NCI-H510A (cell line): ENCODE results near the gene GTF3C1.
"Not testable (repeated sequence)": the region's sequence is repeated elsewhere in the genome, so short reads cannot be mapped to it uniquely, and the experiment has no call there.

ENCODE experiments used
- DNase-seq: peaks from one replicate; lab custom pipeline; 2025; lab: John Stamatoyannopoulos, UW

GTF3C1 gene

DNA sequence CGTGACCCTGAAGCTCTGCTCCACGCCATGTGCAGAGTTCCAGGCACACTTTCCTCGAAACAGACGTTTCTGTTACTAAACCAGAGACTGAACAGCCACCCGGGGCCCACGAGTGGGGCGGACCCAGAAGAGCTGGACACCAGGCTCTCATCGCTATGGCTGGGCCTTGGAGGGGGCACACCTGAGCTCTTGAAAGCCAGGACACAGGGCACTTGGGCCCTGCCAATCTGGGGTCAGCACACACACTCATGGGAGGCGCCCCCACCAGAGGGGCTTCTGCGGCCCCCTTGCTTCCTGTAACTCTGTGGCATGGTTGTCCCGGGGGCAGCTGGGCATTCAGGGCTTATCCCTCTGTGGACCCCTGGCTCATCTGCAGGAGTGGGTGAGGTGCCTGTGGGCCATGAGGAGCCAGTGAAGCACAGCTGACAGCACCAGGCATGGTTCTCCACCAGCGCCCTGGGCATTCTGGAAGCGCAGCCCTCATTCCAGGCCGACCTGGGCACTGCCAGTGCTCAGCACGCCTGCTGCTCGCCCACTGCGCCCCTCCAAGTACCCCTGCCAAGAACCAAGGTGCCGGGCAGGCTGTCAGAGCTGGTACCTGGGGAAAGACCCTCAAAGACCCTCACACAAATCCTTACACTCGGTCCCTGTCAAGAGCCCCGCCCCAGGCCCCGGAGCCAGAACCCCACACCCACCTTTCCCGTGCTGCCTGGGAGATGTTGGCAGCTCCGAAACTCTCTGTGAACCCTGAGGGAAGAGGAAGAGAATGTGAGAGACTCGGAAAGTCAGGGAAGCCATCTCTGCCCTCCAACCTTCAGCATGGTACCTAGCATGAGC lies 86.6 kb downstream of the GTF3C1 start:
- DNase-seq, result no peak

DNA sequence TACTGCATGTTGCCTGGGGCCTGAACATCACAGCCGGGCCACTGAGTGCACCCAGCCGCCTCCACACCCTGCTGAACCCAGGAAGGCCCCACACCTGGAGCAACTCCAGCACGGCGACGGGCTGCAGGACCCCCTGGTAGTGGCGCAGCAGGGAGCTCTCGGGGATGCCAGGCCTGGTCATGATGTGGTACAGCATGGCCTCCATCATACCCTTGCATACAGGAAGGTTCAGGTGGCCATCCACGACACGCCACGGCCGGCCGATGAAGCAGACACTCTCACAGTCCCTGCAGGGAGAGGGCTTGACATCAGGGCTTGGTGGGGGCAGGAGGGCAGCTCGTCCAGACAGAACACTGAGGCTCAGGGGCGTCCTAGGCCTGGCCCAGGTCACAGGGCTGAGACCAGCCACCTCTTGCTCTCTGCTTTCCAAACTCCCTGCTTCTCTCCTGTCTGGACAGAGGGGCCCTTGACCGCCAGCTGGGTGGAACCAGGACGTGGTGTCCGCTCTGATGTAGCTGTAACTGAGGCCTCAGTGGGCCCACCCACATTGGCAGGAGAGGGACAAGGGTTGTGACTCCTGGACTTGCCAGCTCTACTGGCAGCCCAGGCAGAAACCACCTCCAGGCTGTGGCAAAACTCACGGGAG lies 87.4 kb downstream of the GTF3C1 start:
- DNase-seq, result no peak

DNA sequence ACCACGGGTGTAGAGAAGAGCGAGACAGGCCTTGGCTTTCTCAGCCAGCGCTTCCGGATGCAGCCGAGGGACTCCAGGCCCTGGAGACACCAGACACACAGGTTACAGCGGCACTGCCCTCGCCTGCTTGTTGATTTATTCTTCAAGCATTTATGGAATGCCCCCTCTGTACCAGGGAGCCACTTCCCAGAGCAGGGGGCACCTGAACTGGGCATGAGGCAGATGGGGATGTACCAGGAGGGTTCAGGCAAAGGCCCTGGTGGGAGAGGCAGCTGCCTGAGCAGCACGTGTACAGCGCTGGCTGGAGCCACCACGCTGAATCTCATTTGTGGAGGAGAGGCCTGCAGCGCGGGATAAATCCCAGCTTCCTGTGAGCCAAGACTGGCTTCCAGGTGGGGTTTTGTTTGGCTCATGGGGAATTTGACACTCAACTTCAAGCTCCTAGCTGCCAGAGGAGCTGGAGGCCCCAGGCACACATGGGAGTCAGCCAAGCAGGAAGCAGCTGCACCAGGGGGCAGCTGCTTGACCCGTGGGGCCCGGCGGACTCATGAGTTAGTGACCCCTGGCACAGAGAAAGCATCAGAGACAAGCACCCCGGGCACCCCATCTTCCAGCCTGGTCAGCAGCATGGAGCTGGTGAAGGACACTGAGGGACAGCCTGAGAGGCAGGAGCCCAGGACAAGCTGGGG lies 88.1 kb downstream of the GTF3C1 start:
- peak; percentile 78 for DNase-seq

DNA sequence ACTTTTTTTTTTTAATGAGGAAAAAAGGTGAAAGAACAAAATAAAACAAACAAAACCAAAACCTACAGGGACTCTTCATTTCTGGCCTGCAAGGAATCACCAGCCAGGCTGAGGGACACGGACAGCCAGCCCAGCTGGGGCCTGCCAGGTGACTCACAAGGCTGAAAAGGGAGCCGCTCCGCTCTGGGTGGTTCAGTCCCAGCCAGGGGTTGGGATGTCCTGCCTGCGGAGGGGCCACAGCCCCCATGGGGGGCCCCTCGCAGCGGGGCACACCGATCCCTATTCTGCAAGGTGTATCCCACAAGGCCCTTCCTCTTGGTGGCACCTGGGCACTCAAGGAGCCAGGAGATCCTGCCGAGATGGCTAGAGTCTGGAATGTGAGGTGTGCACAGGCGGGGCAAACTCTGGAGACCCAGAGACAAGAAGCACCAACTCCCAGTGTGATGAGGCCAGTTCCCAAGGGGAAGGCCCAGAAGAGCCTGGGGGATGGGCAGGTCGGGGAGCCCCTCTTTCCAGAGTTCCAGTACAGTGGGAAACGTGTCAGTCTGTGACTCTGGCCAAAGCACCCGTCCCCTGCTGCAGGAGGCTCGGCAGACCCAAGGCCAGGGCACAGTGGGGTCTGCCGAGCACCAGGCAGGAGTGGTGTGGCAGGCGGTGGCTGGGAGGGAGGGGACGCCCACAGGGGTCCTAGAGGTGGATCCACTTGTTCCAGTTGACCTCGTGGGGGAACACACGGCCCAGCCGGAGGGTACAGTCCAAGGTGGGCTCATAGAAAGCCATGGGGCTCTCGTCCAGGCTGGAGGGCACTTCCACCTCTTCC lies 88.8 kb downstream of the GTF3C1 start:
- DNase-seq, result no peak

DNA sequence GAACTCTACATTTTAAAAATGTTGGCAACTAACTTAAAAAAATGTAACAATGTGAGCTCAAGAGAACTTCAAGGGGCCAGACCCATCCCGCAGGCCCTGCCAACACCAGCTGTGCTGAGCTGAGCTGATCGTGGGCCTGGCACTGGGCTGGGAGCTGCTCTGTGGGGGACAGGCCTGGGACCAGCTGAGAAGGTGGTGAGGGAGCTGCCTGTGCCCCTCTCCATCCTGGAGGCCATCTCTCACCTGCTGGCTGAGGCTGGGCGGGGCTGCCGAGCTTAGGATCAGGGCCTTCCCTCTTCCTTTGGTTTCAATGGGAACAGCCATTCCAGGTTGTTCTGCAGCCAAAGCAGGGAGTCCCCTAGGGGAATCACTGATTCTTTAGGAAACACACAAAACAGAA lies 89.5 kb downstream of the GTF3C1 start:
- DNase-seq, result no peak

DNA sequence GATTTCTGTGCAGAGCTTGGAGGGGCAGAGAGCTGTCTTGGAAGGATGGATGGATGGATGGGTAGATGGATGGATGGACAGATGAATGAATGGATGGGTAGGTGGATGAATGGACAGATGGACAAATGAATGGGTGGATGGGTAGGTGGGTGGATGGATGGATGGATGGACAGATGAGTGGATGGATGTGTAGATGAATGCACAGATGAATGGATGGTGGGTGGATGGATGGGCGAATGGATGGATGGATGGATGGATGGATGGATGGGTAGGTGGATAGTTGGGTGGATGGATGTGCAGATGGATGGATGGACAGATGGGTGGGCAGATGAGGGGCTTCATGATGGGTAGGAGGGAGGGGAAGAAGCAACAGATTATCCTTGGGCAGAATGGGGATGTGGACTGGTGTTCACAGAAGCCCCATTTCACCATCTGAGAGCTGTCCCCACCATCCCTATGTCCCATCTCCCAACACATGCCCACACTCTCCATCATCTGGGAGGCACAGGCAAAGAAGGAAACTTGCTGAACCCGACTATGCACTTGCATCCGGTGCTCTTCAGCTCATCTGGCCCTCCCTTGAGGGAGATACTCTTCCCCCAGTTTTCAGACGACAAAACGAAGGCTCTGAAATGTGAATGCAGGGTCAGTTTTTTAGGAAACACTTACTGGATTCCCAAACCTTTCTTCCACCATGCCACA lies 90.6 kb downstream of the GTF3C1 start:
- no peak for DNase-seq

DNA sequence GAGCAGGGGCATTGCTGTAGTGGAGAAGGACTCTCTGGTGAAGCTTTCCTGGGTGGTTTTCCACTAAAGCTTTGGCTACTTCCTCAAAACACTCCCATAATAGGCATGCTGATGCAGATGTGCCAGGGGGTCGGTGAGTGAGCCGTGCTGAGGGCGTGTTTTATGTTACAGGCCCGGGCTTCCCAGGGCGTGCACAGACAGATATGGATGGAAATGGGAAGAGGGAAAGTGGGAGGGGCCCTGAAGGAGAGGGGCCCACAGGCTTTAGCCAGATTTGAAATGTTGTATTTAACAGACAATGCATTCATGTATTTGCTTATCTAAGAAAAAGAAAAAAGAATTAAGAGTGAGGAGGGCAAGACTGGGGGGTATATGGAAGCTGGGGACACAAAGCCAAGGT lies 91.5 kb downstream of the GTF3C1 start:
- DNase-seq, result no peak

DNA sequence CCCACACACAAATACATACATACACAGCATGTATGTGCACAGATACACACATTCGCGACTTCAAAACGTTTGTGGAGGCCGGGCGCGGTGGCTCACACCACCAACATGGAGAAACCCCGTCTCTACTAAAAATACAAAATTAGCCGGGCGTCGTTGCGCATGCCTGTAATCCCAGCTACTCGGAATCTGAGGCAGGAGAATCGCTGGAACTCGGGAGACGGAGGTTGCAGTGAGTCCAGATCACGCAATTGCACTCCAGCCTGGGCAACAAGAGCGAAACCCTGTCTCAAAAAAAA lies 92.2 kb downstream of the GTF3C1 start:
- DNase-seq, result not testable (repeated sequence)

DNA sequence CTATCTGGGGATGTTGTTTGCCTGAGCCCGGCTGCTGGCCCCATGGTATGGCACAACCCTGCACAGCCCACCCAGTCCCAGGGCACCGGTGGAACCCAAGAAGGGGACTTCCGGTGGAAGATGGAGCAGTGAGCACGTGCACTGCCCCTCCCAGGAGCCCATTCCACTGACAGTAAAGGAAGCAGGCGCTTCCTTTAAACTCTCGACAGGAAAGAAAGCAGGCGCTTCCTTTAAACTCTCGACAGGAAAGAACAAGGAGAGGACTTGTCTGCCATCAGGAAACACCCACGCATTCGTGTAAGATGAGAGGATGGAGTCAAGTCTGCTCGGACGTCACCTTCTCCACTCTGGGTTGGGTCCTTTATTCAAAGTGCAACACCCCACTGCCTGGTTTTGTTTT lies 94.0 kb downstream of the GTF3C1 start:
- DNase-seq, result no peak

DNA sequence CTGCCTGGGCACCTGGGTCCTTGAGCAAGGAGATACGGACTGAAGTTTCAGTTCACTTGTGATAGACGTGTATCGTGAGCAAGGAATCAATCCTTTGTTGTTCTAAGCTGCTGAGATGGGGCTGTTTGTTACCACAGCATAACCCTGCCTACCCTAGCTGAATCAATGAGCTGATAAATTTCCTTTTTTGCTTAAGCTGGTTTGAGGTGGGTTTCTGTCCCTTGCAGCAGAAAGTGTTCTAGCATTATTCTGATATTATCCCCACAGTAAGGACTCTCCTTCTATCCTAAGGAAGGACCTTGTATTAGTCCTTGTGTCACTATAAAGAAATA lies 96.3 kb downstream of the GTF3C1 start:
- DNase-seq, result no peak

DNA sequence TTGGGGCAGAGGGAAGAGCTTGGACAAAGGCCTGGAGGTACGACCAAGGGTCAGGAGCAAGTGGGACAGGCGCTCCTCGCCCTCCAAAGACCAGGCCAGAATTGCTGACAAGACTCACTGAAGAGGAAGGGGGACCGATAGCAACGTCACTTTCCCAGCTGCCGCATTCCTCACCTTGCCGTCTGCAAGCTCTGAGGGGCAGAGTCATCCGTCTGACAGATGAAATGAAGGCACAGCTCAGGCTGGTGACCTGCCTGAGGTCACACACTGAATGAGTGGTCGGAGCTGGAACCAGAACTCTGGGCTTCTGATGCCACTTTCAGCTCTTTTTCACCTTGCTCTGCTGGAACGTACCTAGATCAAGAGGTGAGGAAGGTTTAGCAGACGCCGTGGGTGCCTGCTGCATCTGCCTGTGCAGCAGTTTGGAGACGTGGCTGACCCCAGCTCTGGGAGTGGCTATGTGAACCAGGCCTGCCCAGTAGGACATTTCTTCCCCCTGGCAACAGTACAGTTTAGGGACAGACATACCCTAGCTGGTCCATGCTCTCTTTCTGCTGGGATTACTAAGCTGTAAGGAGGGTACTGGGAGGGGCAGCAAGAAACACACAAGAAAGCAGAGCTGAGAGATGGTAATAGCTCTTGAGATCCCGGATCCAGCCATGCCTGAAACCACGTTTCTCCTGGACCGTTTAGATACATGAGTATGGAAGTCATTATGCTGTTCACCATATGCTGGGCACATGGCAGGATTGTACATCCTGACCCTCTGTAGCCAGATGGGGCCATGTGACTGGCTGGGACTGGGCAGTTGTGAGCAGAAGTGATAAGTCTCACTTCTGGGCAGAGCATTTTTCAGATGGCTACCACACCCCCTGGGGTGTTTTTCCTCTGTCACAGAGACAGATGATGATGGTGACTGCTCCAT lies 96.9 kb downstream of the GTF3C1 start:
- no peak for DNase-seq

DNA sequence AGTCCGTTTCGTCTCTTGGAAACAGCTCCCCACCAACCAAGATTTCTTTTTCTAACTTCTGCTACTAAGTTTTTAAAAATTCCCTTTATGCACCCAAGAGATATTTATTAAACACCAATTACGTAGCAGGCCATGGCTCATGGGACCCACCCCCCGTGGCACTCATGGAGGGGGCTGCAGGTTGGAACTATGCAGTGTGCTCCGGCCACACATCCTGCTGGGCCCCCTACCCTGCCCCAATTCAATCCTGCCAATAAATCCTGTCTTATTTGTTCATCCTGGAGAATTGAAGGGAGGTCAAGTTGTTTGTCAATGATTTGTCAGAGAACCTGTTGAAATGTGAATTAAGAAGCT lies 99.5 kb downstream of the GTF3C1 start:
- DNase-seq, result no peak

DNA sequence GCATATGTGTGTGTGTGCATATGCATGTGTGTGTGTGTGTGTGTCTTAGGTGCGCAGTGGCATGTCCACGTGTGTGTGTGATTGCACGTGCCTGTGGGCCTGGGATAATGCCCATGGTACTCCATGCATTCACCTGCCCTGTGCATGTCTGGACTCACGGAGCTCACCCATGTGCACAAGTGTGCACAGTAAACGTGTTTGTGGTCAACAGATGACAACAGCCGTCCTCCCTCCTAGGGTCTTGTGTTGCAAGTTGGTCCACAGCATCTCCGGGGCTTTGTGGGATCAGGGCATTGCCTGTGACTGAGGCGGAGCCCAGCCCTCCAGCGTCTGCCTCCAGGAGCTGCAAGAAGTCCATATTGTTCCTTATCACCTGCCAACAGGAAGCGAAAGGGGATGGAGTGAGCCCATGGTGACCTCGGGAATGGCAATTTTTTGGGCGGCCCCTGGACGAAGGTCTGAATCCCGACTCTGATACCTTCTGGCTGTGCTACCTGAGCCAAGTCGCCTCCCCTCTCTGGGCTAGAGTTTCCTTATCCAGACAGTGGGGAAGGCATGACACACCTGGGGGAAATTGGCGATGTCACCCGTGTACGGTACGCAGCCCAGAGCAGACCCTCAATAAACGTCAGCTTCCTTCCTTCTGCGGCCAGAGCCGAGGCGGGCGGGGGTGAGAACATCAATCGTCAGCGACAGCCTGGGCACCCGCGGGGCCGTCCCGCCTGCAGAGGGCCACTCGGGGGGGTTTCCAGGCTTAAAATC lies 100.1 kb downstream of the GTF3C1 start:
- no peak for DNase-seq

DNA sequence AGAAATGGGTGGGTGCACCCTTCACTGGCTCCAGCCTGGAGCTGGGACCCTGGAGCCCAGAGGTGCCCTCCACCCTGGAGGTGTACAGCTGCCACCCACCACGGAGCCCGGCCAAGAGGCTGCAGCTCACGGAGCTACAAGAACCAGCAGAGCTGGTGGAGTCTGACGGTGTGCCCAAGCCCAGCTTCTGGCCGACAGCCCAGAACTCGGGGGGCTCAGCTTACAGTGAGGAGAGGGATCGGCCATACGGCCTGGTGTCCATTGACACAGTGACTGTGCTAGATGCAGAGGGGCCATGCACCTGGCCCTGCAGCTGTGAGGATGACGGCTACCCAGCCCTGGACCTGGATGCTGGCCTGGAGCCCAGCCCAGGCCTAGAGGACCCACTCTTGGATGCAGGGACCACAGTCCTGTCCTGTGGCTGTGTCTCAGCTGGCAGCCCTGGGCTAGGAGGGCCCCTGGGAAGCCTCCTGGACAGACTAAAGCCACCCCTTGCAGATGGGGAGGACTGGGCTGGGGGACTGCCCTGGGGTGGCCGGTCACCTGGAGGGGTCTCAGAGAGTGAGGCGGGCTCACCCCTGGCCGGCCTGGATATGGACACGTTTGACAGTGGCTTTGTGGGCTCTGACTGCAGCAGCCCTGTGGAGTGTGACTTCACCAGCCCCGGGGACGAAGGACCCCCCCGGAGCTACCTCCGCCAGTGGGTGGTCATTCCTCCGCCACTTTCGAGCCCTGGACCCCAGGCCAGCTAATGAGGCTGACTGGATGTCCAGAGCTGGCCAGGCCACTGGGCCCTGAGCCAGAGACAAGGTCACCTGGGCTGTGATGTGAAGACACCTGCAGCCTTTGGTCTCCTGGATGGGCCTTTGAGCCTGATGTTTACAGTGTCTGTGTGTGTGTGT lies 100.9 kb downstream of the GTF3C1 start:
- DNase-seq, result no peak

DNA sequence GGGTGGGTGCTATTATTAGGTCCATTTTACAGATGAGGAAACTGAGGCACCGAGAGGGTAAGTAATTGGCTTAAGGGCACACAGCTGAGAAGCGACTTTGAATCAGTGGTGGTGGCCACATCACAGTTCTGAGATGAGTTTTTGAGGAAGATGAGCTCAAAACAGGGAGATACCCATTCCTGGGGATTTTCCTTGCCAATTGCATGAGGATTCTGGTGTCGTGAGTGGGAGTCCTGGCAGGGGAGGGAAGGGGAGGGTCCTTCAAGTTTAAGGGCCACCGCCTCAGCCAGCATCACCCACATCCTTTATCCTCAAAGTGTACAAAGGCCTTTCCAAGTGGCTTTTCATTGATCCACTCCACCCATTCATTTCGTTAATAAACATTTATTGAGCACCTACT lies 102.4 kb downstream of the GTF3C1 start:
- DNase-seq, result no peak

DNA sequence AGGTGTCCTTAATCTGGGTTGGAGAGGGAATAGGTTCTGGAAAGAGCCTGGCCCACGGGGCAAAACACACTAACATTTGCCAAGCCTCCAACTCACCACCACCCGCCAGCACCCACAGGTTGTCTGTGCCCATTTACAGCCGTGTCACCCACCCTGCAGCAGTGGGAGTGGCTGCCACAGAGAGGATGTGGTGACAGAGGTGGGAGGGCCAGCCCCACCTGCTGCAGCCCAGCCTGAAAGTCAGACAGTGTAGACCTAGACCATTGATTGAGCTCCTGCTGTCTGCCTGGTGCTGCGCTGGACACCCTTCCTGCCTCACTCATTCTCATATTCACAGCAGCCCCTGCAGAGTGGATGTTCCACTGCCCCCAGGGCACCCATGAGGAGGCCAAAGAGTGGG lies 103.0 kb downstream of the GTF3C1 start:
- no peak for DNase-seq

DNA sequence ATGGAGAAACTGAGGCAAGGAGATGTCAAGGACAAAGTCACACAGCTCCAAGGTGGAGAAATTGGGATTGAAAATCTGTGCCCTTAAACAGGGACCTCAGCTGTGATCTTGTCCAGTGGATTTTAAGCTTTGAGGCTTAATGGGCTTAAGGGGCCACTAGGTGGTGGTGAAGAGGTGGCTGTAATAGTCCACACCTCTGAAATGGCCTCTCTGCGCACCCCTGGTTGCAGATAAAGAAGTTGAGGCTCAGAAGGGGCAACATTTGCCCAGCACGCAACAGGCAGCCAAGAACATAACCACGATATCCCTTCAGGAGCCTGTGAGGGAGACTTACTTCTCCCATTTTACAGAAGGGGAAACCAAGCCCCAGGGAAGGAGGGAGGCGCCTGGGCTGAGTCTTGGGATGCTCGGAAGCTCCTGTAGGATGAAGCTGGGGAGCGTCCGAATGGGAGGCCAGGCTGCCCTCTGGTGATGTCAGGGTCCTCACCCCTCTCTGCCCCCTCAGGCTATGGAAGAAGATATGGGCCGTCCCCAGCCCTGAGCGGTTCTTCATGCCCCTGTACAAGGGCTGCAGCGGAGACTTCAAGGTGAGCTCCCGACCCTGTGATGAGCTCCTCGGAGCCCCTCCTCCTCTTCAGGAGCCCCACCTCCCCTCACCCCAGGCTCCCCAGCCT lies 104.1 kb downstream of the GTF3C1 start:
- DNase-seq, result no peak

DNA sequence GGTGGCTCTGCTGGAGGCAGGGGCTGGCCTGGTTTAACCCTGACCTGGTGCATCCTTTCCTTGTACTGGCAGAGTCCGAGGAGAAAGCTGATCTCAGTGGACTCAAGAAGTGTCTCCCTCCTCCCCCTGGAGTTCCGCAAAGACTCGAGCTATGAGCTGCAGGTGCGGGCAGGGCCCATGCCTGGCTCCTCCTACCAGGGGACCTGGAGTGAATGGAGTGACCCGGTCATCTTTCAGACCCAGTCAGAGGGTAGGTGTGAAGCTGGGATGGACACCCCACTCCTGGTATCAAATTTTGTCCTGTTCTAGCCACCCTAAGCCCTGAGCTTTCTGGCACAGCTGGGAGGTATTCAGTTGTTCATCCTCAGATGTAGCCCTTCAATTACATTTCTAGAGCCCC lies 105.2 kb downstream of the GTF3C1 start:
- no peak for DNase-seq

DNA sequence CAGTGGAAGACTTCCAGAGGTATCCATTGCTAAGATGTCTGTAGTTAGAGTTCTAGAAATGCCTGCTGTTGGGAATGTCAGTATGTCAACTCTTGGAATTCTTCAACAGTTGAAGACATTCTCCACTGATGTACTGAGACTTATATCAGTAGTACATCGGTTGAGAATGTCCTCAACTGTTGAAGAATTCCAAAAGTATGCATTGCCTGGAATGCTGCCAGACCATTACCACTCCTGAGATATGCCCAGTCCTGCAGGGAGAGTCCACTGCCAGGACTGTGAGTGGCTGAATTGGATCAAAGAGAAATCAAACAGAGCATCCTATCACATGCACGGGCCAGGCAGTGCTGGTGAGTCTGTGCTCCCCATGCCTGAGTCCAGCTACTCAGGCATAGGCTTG lies 105.7 kb downstream of the GTF3C1 start:
- DNase-seq, result no peak
